Right lobe of liver (tissue), 6 donors: ENCODE data around the gene FOXJ3. TPM values are rescaled to one million over a fixed set of nuclear protein-coding genes. Genes with fewer than 3 reads are reported as not detected.

Experiments
- ATAC-seq, 4 donors: fragments of 200-7000 bp; cut with Tn5 transposase; one replicate each; pipeline ENCODE4 v1.9.1; 2020; ENCODE audit warnings: mild to moderate bottlenecking in 4 of 4, moderate library complexity in 4 of 4
- DNase-seq, 3 donors: peaks; one replicate each; pipeline ENCODE4 v3.0.0-alpha.2; 2020
- H3K27ac ChIP-seq, 3 donors: fragments of 200-600 bp; one replicate each; pipeline ENCODE4 v1.8.0; 2022
- H3K27me3 ChIP-seq, 2 donors: fragments of 200-600 bp; one replicate each; pipeline ENCODE4 v1.8.0; 2022
- H3K36me3 ChIP-seq, 4 donors: fragments of 200-600 bp; sonication (generic) in 1 of 4; one replicate each; pipeline versions ENCODE4 v1.5.1 to v1.8.0; 2017 to 2022; ENCODE audit warnings: control low read depth in 1 of 4
- H3K4me1 ChIP-seq, 4 donors: fragments of 200-600 bp; sonication (generic) in 1 of 4; one replicate each; pipeline versions ENCODE4 v1.5.1 to v1.8.0; 2017 to 2022; ENCODE audit warnings: control low read depth in 1 of 4
- H3K4me3 ChIP-seq, 3 donors: fragments of 200-600 bp; one replicate each; pipeline ENCODE4 v1.8.0; 2022
- H3K9me3 ChIP-seq, 4 donors: fragments of 200-600 bp; sonication (generic) in 1 of 4; one replicate each; pipeline versions ENCODE4 v1.5.1 to v1.8.0; 2017 to 2022; ENCODE audit warnings: control low read depth in 1 of 4
- POLR2A ChIP-seq: fragments of 450-650 bp; IDR thresholded peaks from one replicate; pipeline ENCODE4 v1.6.1; 2017; ENCODE audit warnings: antibody characterized with exemption, mild to moderate bottlenecking
- WGBS: methylation state at CpG from one replicate; pipeline ENCODE4 v1.1.6; 2018; ENCODE audit warnings: low coverage, low lambda C conversion rate; ENCODE audit not compliant: insufficient coverage; ENCODE audit errors: missing lambda C conversion rate; 5-methylcytosine and 5-hydroxymethylcytosine counted together
- intact Hi-C, 2 donors: fragments of 100-400 bp; cut with DNase I; formaldehyde crosslinking; loops; one replicate each; pipeline versions ENCODE4 v1.11.2 to v1.14.1; 2022
- total RNA-seq, 6 experiments: library from RNA; depleted of rRNA in 2 of 6; stranded (reverse); fragments of >200 nt in 2 of 6; fragmentation: NEBNext Ultra II Directional in 3 of 6; extraction: Animal tissue kit (Norgen Biotek cat#: 25700) in 3 of 6; gene quantifications; one replicate each; pipeline versions ENCODE4 v1.1.0 to v1.2.4, GENCODE V29; 2016 to 2023
- TF ChIP-seq, protein P1 (sequence below), 4 donors: fragments of 200-600 bp in 3 of 4; fragments of 450-650 bp in 1 of 4; IDR thresholded peaks; one replicate each; pipeline versions ENCODE4 v1.5.1 to v1.8.0; 2016 to 2022; ENCODE audit warnings: antibody characterized with exemption in 4 of 4, mild to moderate bottlenecking in 2 of 4
- donor health status: DM: no; HTN: yes; CAD: no.
- donor health status: DM: no; HTN: no; CAD: no.
- donor health status: DM: no; HTN: no; CAD: no.
- donor health status: DM: no; HTN: yes; CAD: no.
- donor health status: DM: no; HTN: yes; CAD: no.

The FOXJ3 gene
- total RNA-seq, 6 experiments from 2014 or later = 12.1 to 18.4 (median 14.5) TPM

DNA sequence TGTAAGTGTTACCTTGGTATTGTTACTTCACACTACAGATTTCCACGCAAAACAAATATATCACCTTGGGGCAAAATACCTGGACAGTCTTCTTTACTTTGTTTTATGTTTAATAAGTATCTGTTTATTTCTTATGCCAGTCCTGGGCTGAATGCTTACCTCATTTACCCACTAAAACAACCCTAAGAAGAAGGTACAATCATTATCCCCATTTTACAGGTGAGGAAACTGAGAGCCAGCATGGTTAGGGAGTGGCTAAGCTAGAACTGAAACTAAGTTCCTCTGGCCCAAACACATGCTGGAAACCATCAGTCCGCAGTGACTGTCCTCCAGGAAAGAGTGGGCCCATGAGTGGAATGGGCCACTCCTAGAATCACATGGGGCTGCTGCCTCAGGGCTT, 194.8 kb downstream of the FOXJ3 start:
- intact Hi-C loops = loop anchor here in 1 of 2 donors (10.0 kb wide), 1 partner anchor 615 kb away; no protein-coding TSS in a partner anchor
- no peak for TF ChIP-seq POLR2A
- TF ChIP-seq, protein P1, sequence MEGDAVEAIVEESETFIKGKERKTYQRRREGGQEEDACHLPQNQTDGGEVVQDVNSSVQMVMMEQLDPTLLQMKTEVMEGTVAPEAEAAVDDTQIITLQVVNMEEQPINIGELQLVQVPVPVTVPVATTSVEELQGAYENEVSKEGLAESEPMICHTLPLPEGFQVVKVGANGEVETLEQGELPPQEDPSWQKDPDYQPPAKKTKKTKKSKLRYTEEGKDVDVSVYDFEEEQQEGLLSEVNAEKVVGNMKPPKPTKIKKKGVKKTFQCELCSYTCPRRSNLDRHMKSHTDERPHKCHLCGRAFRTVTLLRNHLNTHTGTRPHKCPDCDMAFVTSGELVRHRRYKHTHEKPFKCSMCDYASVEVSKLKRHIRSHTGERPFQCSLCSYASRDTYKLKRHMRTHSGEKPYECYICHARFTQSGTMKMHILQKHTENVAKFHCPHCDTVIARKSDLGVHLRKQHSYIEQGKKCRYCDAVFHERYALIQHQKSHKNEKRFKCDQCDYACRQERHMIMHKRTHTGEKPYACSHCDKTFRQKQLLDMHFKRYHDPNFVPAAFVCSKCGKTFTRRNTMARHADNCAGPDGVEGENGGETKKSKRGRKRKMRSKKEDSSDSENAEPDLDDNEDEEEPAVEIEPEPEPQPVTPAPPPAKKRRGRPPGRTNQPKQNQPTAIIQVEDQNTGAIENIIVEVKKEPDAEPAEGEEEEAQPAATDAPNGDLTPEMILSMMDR (IDR thresholded peaks at IDR 0.05) = no peak
- ATAC-seq (no peak), DNase-seq (no peak)
- Histone ChIP-seq H3K27ac (no peak overlapping the region), H3K36me3 (no peaks in the 10 kb centered on the region), H3K9me3 (no peaks in the 10 kb centered on the region), H3K27me3 (no peaks in the 10 kb centered on the region), H3K4me1 (no peaks in the 10 kb centered on the region), H3K4me3 (no peak overlapping the region)
- 91% methylated on average over 1 of the region's 2 CpGs for WGBS

DNA sequence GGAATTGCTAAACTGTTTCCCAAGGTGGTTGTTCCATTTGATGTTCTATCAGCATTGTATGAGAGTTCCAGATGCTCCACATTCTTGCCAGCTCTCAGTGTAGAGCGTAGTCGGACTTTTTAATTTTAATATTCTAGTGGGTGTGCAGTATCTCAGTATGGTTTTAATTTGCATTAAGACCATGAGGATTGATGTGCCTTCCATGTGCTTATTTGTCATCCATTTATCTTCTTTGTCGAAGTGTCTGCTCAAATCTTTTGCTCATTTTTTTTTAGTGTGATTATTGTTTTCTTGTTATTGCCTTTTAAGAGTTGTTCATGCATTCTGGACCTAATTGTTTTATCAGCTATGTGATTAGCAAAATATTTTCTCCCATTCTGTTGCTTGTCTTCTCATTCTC, 195.6 kb downstream of the FOXJ3 start:
- ATAC-seq = no peak
- Histone ChIP-seq H3K36me3 (no peaks in the 10 kb centered on the region), H3K27me3 (no peaks in the 10 kb centered on the region), H3K4me3 (no peak overlapping the region), H3K4me1 (no peaks in the 10 kb centered on the region), H3K9me3 (no peaks in the 10 kb centered on the region), H3K27ac (no peak overlapping the region)
- intact Hi-C loops = no loop called here
- WGBS = 83% methylated on average over 3 of the region's 3 CpGs
- no peak for TF ChIP-seq POLR2A
- TF ChIP-seq, protein P1 (IDR thresholded peaks at IDR 0.05) = no peak
- no peak for DNase-seq

DNA sequence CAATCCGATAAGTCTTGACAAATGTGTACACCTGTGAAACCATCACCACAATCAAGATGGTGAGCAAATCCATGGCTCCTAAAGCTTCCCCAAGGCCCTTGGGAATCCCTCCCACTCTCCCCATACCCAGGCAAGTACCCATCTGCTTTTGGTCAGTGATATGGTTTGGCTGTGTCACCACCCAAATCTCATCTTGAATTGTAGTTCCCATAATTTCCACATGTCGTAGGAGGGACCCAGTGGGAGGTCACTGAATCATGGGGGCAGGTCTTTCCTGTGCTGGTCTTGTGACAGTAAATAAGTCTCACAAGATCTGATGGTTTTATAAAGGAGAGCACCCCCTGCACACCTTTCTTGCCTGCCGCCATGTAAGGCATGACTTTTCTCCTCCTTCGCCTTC, 196.4 kb downstream of the FOXJ3 start:
- Histone ChIP-seq H3K27ac (no peak overlapping the region), H3K9me3 (no peaks in the 10 kb centered on the region), H3K27me3 (no peaks in the 10 kb centered on the region), H3K36me3 (no peaks in the 10 kb centered on the region), H3K4me1 (no peaks in the 10 kb centered on the region), H3K4me3 (no peak overlapping the region)
- TF ChIP-seq POLR2A = no peak
- TF ChIP-seq, protein P1 (IDR thresholded peaks at IDR 0.05) = no peak
- DNase-seq (no peak), ATAC-seq (no peak)
- intact Hi-C loops = no loop called here
- 100% methylated on average over 1 of the region's 4 CpGs for WGBS

DNA sequence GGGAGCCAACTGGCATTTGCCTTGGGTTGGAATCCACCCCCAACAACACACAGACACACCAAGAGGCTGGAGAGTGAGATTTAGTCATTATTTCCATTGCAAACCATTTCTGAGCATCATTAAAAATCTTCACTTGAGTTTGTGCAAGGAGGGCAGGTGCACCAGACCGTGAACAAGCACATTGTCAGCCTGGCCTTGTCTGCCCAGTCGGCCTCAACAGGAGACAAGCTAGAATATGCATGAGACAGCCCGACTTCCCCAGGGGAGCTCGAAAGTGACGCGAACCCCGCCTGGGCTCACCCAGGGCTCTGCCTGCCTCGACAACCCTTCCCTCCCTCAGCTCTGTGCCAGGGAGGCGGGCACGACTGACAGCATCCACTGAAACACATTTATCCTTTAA, 197.3 kb downstream of the FOXJ3 start:
- DNase-seq (no peak), ATAC-seq (no peak)
- H3K9me3 ChIP-seq = no peaks in the 10 kb centered on the region
- no peaks in the 10 kb centered on the region for H3K27me3 ChIP-seq
- no peaks in the 10 kb centered on the region for H3K4me1 ChIP-seq
- TF ChIP-seq POLR2A = no peak
- TF ChIP-seq, protein P1 (IDR thresholded peaks at IDR 0.05) = no peak
- no peaks in the 10 kb centered on the region for H3K36me3 ChIP-seq
- intact Hi-C loops = no loop called here
- no peak overlapping the region for H3K27ac ChIP-seq
- no peak overlapping the region for H3K4me3 ChIP-seq
- 53% methylated on average over 4 of the region's 10 CpGs for WGBS

DNA sequence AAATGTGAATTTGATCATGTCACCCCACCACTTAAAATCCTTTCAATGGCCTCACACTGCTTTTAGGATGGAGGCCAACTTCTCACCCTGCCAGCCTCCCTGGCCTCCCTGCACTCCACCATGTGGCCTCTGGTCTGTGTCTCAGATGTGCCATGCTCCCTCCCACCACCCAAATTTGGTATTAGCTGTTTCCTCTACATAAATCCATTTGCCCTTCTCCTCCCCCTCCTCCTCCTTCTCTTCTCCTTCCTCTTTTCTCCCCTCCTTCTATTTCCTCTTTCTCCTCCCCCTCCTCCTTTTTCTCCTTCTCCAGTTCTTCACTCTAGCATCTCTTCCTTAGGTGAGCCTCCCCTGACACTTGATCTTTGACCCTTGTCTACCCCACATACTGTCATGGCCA, 198.6 kb downstream of the FOXJ3 start:
- Histone ChIP-seq H3K27ac (no peak overlapping the region), H3K27me3 (no peaks in the 10 kb centered on the region), H3K9me3 (no peaks in the 10 kb centered on the region), H3K4me3 (no peak overlapping the region), H3K36me3 (no peaks in the 10 kb centered on the region), H3K4me1 (no peaks in the 10 kb centered on the region)
- TF ChIP-seq POLR2A = no peak
- TF ChIP-seq, protein P1 (IDR thresholded peaks at IDR 0.05) = no peak
- ATAC-seq (no peak), DNase-seq (no peak)
- intact Hi-C loops = no loop called here
